Measurements from ENCODE around the gene TENM4. TPM values are rescaled to one million over a fixed set of nuclear protein-coding genes. Genes with fewer than 3 reads are reported as not detected.

The TENM4 gene
- total RNA-seq, 1 experiment from 2014 or later: 0.39 TPM

DNA sequence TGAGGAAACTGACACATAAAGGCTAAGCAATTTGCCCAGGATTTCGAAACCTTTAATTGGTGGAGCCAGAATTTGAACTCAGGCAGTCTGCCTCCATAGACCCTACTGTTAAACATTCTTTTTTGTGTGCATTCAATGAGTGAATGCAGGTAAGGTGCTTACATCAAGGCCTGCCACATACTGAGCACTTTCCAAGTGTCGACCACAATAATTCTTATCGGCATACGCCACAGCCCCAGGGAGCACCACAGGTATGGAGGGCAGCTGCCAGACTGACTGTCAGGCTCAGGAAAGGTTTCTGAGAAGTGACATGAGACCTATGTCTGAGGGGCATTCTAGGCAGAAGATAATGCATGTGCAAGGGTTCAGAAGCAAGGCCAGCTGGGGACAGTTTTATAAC is 531.4 kb downstream of the TENM4 start:
- ChIA-PET CTCF (no interaction called here), POLR2A (no interaction called here)
- no TSS peak for BruUV-seq (replicated peaks)
- H3K27ac ChIP-seq (ENCODE audit: low read length): no peak overlapping the region
- no peaks in the 10 kb centered on the region for H3K36me3 ChIP-seq (ENCODE audit: control insufficient read depth, insufficient read depth, low read length)
- no peaks in the 10 kb centered on the region for H3K4me1 ChIP-seq (ENCODE audit: control insufficient read depth, insufficient read depth, low read length)
- no peak overlapping the region for H3K4me3 ChIP-seq (ENCODE audit: low read depth in 2 of 2, low read length in 2 of 2)
- intact Hi-C loops (cut with micrococcal nuclease; ENCODE audit: unreplicated experiment): no loop called here
- H3K9me3 ChIP-seq (ENCODE audit: control insufficient read depth, insufficient read depth, low read depth, low read length): no peaks in the 10 kb centered on the region
- in situ Hi-C loops (cut with HindIII; ENCODE audit: low pct_unique_long_range_greater_than_20kb, low sequenced_read_pairs): no loop called here
- peaks cover 8% of the 10 kb centered on the region for H3K27me3 ChIP-seq (ENCODE audit: control insufficient read depth, insufficient read depth, low read length)
- DNase-seq (ENCODE audit: low read depth, low spot score) (no peak), ATAC-seq (no peak)
- TF ChIP-seq, protein P1, sequence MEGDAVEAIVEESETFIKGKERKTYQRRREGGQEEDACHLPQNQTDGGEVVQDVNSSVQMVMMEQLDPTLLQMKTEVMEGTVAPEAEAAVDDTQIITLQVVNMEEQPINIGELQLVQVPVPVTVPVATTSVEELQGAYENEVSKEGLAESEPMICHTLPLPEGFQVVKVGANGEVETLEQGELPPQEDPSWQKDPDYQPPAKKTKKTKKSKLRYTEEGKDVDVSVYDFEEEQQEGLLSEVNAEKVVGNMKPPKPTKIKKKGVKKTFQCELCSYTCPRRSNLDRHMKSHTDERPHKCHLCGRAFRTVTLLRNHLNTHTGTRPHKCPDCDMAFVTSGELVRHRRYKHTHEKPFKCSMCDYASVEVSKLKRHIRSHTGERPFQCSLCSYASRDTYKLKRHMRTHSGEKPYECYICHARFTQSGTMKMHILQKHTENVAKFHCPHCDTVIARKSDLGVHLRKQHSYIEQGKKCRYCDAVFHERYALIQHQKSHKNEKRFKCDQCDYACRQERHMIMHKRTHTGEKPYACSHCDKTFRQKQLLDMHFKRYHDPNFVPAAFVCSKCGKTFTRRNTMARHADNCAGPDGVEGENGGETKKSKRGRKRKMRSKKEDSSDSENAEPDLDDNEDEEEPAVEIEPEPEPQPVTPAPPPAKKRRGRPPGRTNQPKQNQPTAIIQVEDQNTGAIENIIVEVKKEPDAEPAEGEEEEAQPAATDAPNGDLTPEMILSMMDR (IDR thresholded peaks at IDR 0.05): no peak
- TF ChIP-seq, protein P2, sequence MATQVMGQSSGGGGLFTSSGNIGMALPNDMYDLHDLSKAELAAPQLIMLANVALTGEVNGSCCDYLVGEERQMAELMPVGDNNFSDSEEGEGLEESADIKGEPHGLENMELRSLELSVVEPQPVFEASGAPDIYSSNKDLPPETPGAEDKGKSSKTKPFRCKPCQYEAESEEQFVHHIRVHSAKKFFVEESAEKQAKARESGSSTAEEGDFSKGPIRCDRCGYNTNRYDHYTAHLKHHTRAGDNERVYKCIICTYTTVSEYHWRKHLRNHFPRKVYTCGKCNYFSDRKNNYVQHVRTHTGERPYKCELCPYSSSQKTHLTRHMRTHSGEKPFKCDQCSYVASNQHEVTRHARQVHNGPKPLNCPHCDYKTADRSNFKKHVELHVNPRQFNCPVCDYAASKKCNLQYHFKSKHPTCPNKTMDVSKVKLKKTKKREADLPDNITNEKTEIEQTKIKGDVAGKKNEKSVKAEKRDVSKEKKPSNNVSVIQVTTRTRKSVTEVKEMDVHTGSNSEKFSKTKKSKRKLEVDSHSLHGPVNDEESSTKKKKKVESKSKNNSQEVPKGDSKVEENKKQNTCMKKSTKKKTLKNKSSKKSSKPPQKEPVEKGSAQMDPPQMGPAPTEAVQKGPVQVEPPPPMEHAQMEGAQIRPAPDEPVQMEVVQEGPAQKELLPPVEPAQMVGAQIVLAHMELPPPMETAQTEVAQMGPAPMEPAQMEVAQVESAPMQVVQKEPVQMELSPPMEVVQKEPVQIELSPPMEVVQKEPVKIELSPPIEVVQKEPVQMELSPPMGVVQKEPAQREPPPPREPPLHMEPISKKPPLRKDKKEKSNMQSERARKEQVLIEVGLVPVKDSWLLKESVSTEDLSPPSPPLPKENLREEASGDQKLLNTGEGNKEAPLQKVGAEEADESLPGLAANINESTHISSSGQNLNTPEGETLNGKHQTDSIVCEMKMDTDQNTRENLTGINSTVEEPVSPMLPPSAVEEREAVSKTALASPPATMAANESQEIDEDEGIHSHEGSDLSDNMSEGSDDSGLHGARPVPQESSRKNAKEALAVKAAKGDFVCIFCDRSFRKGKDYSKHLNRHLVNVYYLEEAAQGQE (IDR thresholded peaks at IDR 0.05; ENCODE audit: insufficient read depth in 1 of 2, low read depth in 2 of 2, low read length in 1 of 2): no peak
- TF ChIP-seq SIN3A (IDR thresholded peaks at IDR 0.05; ENCODE audit: borderline replicate concordance, insufficient read depth, low read depth, low read length) (no peak), POLR2AphosphoS5 (IDR thresholded peaks at IDR 0.05; ENCODE audit: low read depth, low read length) (no peak), TCF7L2 (IDR thresholded peaks at IDR 0.05; ENCODE audit: low read depth, low read length) (no peak)

DNA sequence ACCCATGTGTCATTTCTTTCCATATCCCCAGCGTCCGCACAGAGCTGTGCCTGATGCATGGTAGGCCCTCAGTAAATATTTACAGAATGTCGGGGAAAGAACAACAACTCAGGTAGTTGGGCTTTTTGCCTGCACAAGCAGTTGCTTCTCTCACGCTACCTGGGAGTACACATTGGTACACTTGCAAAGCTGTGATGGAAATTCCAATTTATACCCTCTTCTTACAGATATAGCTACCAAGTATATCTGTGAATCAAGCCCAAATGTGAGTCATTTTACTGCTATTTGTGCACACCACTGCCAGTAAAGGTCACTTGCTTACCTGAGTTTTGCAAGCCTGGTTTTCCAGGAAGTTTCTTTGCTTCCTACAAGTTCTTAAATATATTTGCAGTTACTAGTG is 533.2 kb downstream of the TENM4 start:
- Histone ChIP-seq H3K36me3 (ENCODE audit: control insufficient read depth, insufficient read depth, low read length) (no peaks in the 10 kb centered on the region), H3K27ac (ENCODE audit: low read length) (no peak overlapping the region), H3K9me3 (ENCODE audit: control insufficient read depth, insufficient read depth, low read depth, low read length) (no peaks in the 10 kb centered on the region), H3K4me1 (ENCODE audit: control insufficient read depth, insufficient read depth, low read length) (no peaks in the 10 kb centered on the region), H3K27me3 (ENCODE audit: control insufficient read depth, insufficient read depth, low read length) (peaks cover 6% of the 10 kb centered on the region), H3K4me3 (ENCODE audit: low read depth in 2 of 2, low read length in 2 of 2) (no peak overlapping the region)
- no peak for DNase-seq (ENCODE audit: low read depth, low spot score)
- intact Hi-C loops (cut with micrococcal nuclease; ENCODE audit: unreplicated experiment) (no loop called here), in situ Hi-C loops (cut with HindIII; ENCODE audit: low pct_unique_long_range_greater_than_20kb, low sequenced_read_pairs) (no loop called here)
- ChIA-PET POLR2A (no interaction called here), CTCF (no interaction called here)
- no peak for TF ChIP-seq TCF7L2 (IDR thresholded peaks at IDR 0.05; ENCODE audit: low read depth, low read length)
- TF ChIP-seq, protein P1 (IDR thresholded peaks at IDR 0.05): no peak
- TF ChIP-seq POLR2AphosphoS5 (IDR thresholded peaks at IDR 0.05; ENCODE audit: low read depth, low read length): no peak
- TF ChIP-seq SIN3A (IDR thresholded peaks at IDR 0.05; ENCODE audit: borderline replicate concordance, insufficient read depth, low read depth, low read length): no peak
- TF ChIP-seq, protein P2 (IDR thresholded peaks at IDR 0.05; ENCODE audit: insufficient read depth in 1 of 2, low read depth in 2 of 2, low read length in 1 of 2): no peak
- no TSS peak for BruUV-seq (replicated peaks)
- ATAC-seq: no peak
